ENCODE results near the gene SMPDL3B. TPM values are rescaled to one million over a fixed set of nuclear protein-coding genes. Genes with fewer than 3 reads are reported as not detected.

Gene SMPDL3B
- total RNA-seq, 1 experiment from 2014 or later: 31.6 TPM

GRCh38 chr1:27960762-27961645, 26.2 kb downstream of the SMPDL3B start:
- peak overlapping the region; percentile 79 for H3K4me3 Mint-ChIP-seq
- TF ChIP-seq SMAD3 (CRISPR knock-in tag; IDR thresholded peaks at IDR 0.05; ENCODE audit: borderline replicate concordance): no peak
- TF ChIP-seq MYBL2 (CRISPR knock-in tag; IDR thresholded peaks at IDR 0.05): no peak
- no peak for TF ChIP-seq RELA (CRISPR knock-in tag; IDR thresholded peaks at IDR 0.05; ENCODE audit: borderline replicate concordance)
- no peak for TF ChIP-seq ZBTB43 (CRISPR knock-in tag; IDR thresholded peaks at IDR 0.05)
- no peak for TF ChIP-seq CBFB (CRISPR knock-in tag; IDR thresholded peaks at IDR 0.05; ENCODE audit: low read depth)
- no peak for TF ChIP-seq ZNF219 (CRISPR knock-in tag; IDR thresholded peaks at IDR 0.05; ENCODE audit: borderline replicate concordance)
- no peak for TF ChIP-seq ATF2 (CRISPR knock-in tag; IDR thresholded peaks at IDR 0.05; ENCODE audit: borderline replicate concordance, low read depth)
- no peak for TF ChIP-seq ZNF512 (CRISPR knock-in tag; IDR thresholded peaks at IDR 0.05; ENCODE audit: borderline replicate concordance)
- TF ChIP-seq MLX (CRISPR knock-in tag; IDR thresholded peaks at IDR 0.05): no peak
- TF ChIP-seq FOXJ3 (CRISPR knock-in tag; IDR thresholded peaks at IDR 0.05; ENCODE audit: borderline replicate concordance): no peak
- TF ChIP-seq ESRRA (CRISPR knock-in tag; IDR thresholded peaks at IDR 0.05; ENCODE audit: borderline replicate concordance): no peak
- no peak for TF ChIP-seq ZMAT4 (CRISPR knock-in tag; IDR thresholded peaks at IDR 0.05)
- no peak for TF ChIP-seq GTF2I (CRISPR knock-in tag; conservative IDR thresholded peaks at IDR 0.05)
- TF ChIP-seq GABPB1 (CRISPR knock-in tag; IDR thresholded peaks at IDR 0.05): no peak
- no peak for TF ChIP-seq ZNF532 (CRISPR knock-in tag; IDR thresholded peaks at IDR 0.05; ENCODE audit: borderline replicate concordance)
- no peak for TF ChIP-seq E2F5 (CRISPR knock-in tag; IDR thresholded peaks at IDR 0.05)
- no peak overlapping the region for H3K27ac Mint-ChIP-seq
- H3K4me1 Mint-ChIP-seq: peaks cover 24% of the 10 kb centered on the region
- H3K9me3 Mint-ChIP-seq: no peaks in the 10 kb centered on the region
- DNase-seq (ENCODE audit: low spot score): no peak
- ChIA-PET CTCF (interaction anchor here (1.1 to 2.7 kb wide), 6 partner anchors 13 to 103 kb away, joined by 3 to 17 read pairs (median 5); no protein-coding TSS in a partner anchor), POLR2A (interaction anchor here (1.5 kb wide), 1 partner anchor 130 kb away, joined by 6 read pairs; the partner anchor contains the start of gene PPP1R8)
- no peak for ATAC-seq
- 0 out of 2 replicates have a peak, but pooled peaks cover 2% of the 10 kb centered on the region for H3K36me3 Mint-ChIP-seq
- no peaks in the 10 kb centered on the region for H3K27me3 Mint-ChIP-seq (ENCODE audit: low read depth)
